Neural progenitor cell (in vitro differentiated cells): ENCODE data around the gene CXCR2. TPM values are rescaled to one million over a fixed set of nuclear protein-coding genes. Genes with fewer than 3 reads are reported as not detected.

Experiments used
- DNase-seq: peaks from one replicate; pipeline ENCODE4 v3.0.0-alpha.2; 2016; ENCODE audit warnings: low spot score
- H2AFZ ChIP-seq: fragments of 200-600 bp; sonication (generic); replicated peaks from 2 replicates; pipeline ENCODE4 v1.6.1; 2016; ENCODE audit warnings: antibody characterized with exemption
- H3F3A ChIP-seq: fragments of 200-600 bp; sonication (generic); 2 replicates; pipeline ENCODE4 v1.6.1; 2016; ENCODE audit warnings: antibody characterized with exemption, low read depth
- H3K27ac ChIP-seq: fragments of 200-600 bp; sonication (generic); 2 replicates; pipeline ENCODE4 v1.5.1; 2016; ENCODE audit warnings: mild to moderate bottlenecking
- H3K27me3 ChIP-seq: fragments of 200-600 bp; sonication (generic); 2 replicates; pipeline ENCODE4 v1.6.1; 2016; ENCODE audit warnings: mild to moderate bottlenecking, moderate library complexity
- H3K36me3 ChIP-seq: fragments of 200-600 bp; sonication (generic); 2 replicates; pipeline ENCODE4 v1.5.1; 2016
- H3K4me1 ChIP-seq: fragments of 200-600 bp; sonication (generic); 2 replicates; pipeline ENCODE4 v1.6.1; 2016; ENCODE audit warnings: mixed run types
- H3K4me2 ChIP-seq: fragments of 200-600 bp; sonication (generic); 2 replicates; pipeline ENCODE4 v1.6.1; 2016
- H3K4me3 ChIP-seq: fragments of 200-600 bp; sonication (generic); 2 replicates; pipeline ENCODE4 v1.5.1; 2016
- H3K79me2 ChIP-seq: fragments of 200-600 bp; sonication (generic); 2 replicates; pipeline ENCODE4 v1.6.1; 2016; ENCODE audit warnings: low read depth
- H3K9ac ChIP-seq: fragments of 200-600 bp; sonication (generic); 2 replicates; pipeline ENCODE4 v1.6.1; 2016
- H3K9me3 ChIP-seq: fragments of 200-600 bp; sonication (generic); 2 replicates; pipeline ENCODE4 v1.5.1; 2016; ENCODE audit warnings: low read depth
- H4K20me1 ChIP-seq: fragments of 200-600 bp; sonication (generic); 2 replicates; pipeline ENCODE4 v1.6.1; 2016; ENCODE audit warnings: low read depth
- H3K27ac Mint-ChIP-seq: 3 replicates; pipeline ENCODE4 v1.8.0; 2021; ENCODE audit warnings: mixed read lengths
- H3K27me3 Mint-ChIP-seq: 2 replicates; pipeline ENCODE4 v1.8.0; 2022; ENCODE audit warnings: low read depth, mild to moderate bottlenecking, inconsistent platforms, moderate library complexity, mixed read lengths; ENCODE audit not compliant: insufficient read depth
- H3K36me3 Mint-ChIP-seq: 3 replicates; pipeline ENCODE4 v1.8.0; 2021; ENCODE audit warnings: mixed read lengths
- H3K4me1 Mint-ChIP-seq: 3 replicates; pipeline ENCODE4 v1.8.0; 2021; ENCODE audit warnings: mixed read lengths
- H3K4me3 Mint-ChIP-seq: 3 replicates; pipeline ENCODE4 v1.8.0; 2021; ENCODE audit warnings: mild to moderate bottlenecking, moderate library complexity, mixed read lengths
- H3K9me3 Mint-ChIP-seq: 3 replicates; pipeline ENCODE4 v1.8.0; 2020; ENCODE audit warnings: mixed read lengths
- EZH2 ChIP-seq: fragments of 200-600 bp; sonication (generic); IDR thresholded peaks from 2 replicates; pipeline ENCODE4 v1.6.1; 2017; ENCODE audit warnings: antibody characterized with exemption, mild to moderate bottlenecking, moderate library complexity
- EZH2phosphoT487 ChIP-seq: fragments of 200-600 bp; sonication (generic); IDR thresholded peaks from 2 replicates; pipeline ENCODE4 v1.6.1; 2017; ENCODE audit warnings: antibody characterized with exemption
- total RNA-seq: library from RNA; depleted of rRNA; stranded (reverse); fragments of >200 nt; gene quantifications from 2 replicates; pipeline ENCODE4 v1.2.3, GENCODE V29; 2015; ENCODE audit warnings: low replicate concordance
- TF ChIP-seq, protein P1 (sequence below): fragments of 200-600 bp; sonication (generic); IDR thresholded peaks from 2 replicates; pipeline ENCODE4 v1.5.1; 2017; ENCODE audit warnings: antibody characterized with exemption, mild to moderate bottlenecking

CXCR2 gene
- total RNA-seq, result not detected in 2 replicates

DNA sequence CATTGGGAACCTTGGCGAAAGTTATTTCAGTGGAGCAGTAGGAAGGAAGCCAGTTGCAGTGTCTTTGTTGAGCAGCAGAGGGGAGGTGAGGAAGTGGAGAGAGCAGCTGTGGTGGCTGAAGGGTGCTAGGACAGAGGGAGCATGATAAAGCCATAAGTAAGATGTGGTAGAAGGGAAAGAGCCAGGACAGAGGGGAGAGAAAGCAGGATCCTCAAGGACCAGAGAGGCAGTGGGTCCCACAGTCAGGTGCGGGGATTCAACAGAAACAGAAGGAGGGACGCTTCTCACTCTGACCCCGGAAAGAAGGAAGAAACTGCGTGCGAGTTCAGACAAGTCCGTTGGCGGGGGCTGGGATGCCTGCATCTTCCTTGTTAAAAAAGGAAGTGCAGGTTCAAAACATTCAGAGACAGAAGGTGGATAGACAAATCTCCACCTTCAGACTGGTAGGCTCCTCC lies at the start of gene CXCR2:
TSS of gene CXCR2 (plus strand) at position 403 of the 455 bp plus-strand sequence. CDS start 8,774 bp downstream, outside the sequence.
- Histone ChIP-seq H3K9me3 (peaks cover 12% of the 10 kb centered on the region), H3F3A (peaks cover 7% of the 10 kb centered on the region), H3K79me2 (no peaks in the 10 kb centered on the region), H3K4me3 (no peak within 1 kb of the TSS), H3K4me2 (no peak within 1 kb of the TSS), H3K36me3 (no peaks in the 10 kb centered on the region), H3K4me1 (peaks cover 22% of the 10 kb centered on the region), H3K27me3 (no peaks in the 10 kb centered on the region), H2AFZ (peak within 1 kb of the TSS; percentile 63), H3K9ac (no peak within 1 kb of the TSS), H3K27ac (no peak within 1 kb of the TSS), H4K20me1 (no peaks in the 10 kb centered on the region)
- Mint-ChIP-seq H3K27me3 (peaks cover 6% of the 10 kb centered on the region), H3K27ac (no peak within 1 kb of the TSS), H3K36me3 (peaks cover 2% of the 10 kb centered on the region), H3K4me1 (peaks cover 11% of the 10 kb centered on the region), H3K4me3 (no peak within 1 kb of the TSS), H3K9me3 (peaks cover 15% of the 10 kb centered on the region)
- no peak for TF ChIP-seq EZH2
- no peak for TF ChIP-seq EZH2phosphoT487
- TF ChIP-seq, protein P1, sequence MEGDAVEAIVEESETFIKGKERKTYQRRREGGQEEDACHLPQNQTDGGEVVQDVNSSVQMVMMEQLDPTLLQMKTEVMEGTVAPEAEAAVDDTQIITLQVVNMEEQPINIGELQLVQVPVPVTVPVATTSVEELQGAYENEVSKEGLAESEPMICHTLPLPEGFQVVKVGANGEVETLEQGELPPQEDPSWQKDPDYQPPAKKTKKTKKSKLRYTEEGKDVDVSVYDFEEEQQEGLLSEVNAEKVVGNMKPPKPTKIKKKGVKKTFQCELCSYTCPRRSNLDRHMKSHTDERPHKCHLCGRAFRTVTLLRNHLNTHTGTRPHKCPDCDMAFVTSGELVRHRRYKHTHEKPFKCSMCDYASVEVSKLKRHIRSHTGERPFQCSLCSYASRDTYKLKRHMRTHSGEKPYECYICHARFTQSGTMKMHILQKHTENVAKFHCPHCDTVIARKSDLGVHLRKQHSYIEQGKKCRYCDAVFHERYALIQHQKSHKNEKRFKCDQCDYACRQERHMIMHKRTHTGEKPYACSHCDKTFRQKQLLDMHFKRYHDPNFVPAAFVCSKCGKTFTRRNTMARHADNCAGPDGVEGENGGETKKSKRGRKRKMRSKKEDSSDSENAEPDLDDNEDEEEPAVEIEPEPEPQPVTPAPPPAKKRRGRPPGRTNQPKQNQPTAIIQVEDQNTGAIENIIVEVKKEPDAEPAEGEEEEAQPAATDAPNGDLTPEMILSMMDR, result no peak
- no peak for DNase-seq

DNA sequence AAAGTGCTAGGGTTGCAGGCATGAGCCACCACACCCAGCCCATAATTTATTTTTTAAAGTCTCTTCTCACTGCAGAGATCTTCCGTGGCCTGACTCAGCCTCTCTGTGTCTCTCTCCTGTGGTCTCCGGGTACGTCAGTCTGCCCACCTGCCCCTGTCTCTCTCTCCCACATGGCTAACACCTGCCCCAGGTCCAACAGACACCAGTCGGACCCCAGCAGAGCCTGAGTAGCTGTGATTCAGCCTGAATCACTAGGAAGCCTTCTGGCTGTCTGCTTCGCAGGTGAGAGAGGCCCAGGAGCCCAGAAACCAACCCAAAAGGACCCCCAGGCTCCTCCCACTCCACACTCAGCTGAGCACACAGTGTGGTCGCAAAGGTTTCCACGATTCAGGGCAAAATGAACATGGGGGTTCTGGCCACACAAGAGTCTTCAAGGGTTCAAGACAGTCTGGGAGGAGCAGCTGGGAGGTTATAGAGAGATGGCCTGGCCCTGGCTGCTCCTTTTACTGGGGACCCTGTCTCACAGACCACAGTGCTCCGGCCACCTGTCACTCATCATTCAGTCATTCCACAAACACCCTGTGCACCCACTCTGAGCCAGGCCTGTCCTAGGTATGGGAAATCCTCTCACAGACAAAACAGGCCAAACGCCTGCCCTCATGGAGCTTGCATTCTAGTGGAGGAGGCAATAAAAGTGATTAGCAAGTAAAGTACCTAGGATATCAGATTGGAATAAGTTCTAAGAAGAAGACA lies 48.2 kb upstream of the CXCR2 start:
- H3K27ac Mint-ChIP-seq, result no peak overlapping the region
- no peak overlapping the region for H3K27ac ChIP-seq

DNA sequence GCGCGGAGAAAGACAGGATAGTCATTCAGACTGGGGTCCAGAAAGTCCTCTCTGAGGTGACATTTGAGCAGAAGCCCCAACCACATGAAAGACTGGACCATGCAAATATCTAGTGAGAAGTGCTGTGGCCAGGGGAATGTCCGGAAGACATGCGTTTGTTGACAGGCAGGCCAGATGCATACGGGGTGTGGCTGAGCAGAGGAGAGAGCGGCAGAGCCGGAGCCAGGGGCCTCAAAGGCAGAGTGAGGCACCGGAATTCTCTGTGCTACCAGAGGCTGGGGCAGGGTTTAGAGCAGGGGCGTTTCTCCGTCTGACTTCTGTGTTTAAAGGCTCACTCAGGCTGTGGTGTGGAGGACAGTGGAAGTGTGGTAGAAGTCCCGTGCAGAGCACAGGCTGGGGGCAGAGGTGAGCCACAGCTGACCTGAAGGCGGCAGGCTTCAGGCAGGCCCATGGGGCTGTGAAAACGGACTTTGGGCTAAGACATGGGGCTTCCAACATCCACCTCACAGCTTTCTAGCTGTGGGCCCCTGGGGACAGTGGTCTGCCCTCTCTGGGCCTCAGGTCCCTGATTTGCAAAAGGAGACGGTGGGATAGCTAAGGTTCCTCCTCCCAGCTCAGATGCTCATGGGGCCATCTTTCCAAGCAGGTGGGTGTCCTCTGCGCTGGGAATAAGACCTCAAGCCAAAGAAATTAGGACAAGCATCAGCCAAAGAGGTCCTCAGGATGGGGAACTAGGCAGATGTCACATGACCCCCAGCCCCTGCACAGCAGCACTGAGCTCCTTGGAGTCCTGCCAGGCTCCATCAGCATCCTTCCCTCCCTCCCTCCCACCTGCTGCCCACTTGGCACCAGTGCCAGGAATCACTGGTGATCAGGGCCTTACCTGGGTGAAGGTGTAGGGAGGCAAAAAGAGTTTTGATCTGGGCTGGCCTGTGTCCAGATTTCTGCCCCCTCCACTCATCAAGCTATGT lies 45.6 kb upstream of the CXCR2 start:
- no peaks in the 10 kb centered on the region for H3K36me3 Mint-ChIP-seq
- H3K4me1 ChIP-seq, result no peaks in the 10 kb centered on the region
- H3K4me1 Mint-ChIP-seq, result no peaks in the 10 kb centered on the region
- no peak overlapping the region for H2AFZ ChIP-seq
- H3F3A ChIP-seq, result no peaks in the 10 kb centered on the region
- H3K27ac ChIP-seq, result no peak overlapping the region
- H3K36me3 ChIP-seq, result no peaks in the 10 kb centered on the region
- no peaks in the 10 kb centered on the region for H3K79me2 ChIP-seq
- H3K9me3 Mint-ChIP-seq, result peaks cover 2% of the 10 kb centered on the region
- TF ChIP-seq, protein P1, result no peak
- TF ChIP-seq EZH2phosphoT487, result no peak
- no peak for TF ChIP-seq EZH2
- H4K20me1 ChIP-seq, result no peaks in the 10 kb centered on the region
- H3K27ac Mint-ChIP-seq, result no peak overlapping the region
- H3K9ac ChIP-seq, result no peak overlapping the region
- H3K4me3 Mint-ChIP-seq, result no peak overlapping the region
- H3K4me3 ChIP-seq, result no peak overlapping the region
- no peak overlapping the region for H3K4me2 ChIP-seq
- no peaks in the 10 kb centered on the region for H3K27me3 ChIP-seq
- peaks cover 13% of the 10 kb centered on the region for H3K27me3 Mint-ChIP-seq
- DNase-seq, result no peak
- H3K9me3 ChIP-seq, result no peaks in the 10 kb centered on the region

More for the DNA sequence above, 48.2 kb upstream of the CXCR2 start:
- H3K4me1 ChIP-seq, result no peaks in the 10 kb centered on the region
- H3K9me3 Mint-ChIP-seq, result no peaks in the 10 kb centered on the region
- no peak for DNase-seq
- H3K4me1 Mint-ChIP-seq, result no peaks in the 10 kb centered on the region
- H3K27me3 Mint-ChIP-seq, result peaks cover 8% of the 10 kb centered on the region
- H3K36me3 ChIP-seq, result no peaks in the 10 kb centered on the region
- H3K4me2 ChIP-seq, result no peak overlapping the region
- no peaks in the 10 kb centered on the region for H3K27me3 ChIP-seq
- no peaks in the 10 kb centered on the region for H3K79me2 ChIP-seq
- H2AFZ ChIP-seq, result no peak overlapping the region
- H3K4me3 Mint-ChIP-seq, result no peak overlapping the region
- H4K20me1 ChIP-seq, result no peaks in the 10 kb centered on the region
- no peak overlapping the region for H3K4me3 ChIP-seq
- TF ChIP-seq EZH2phosphoT487, result no peak
- TF ChIP-seq, protein P1, result no peak
- TF ChIP-seq EZH2, result no peak
- H3F3A ChIP-seq, result no peaks in the 10 kb centered on the region
- no peaks in the 10 kb centered on the region for H3K9me3 ChIP-seq
- H3K9ac ChIP-seq, result no peak overlapping the region
- no peaks in the 10 kb centered on the region for H3K36me3 Mint-ChIP-seq
